Ovary (tissue), 9 donors: Measurements from ENCODE around the gene MRPL2. TPM values are rescaled to one million over a fixed set of nuclear protein-coding genes. Genes with fewer than 3 reads are reported as not detected.

Experiments used
- DNase-seq, 5 donors: peaks; one replicate each; pipeline ENCODE4 v3.0.0-alpha.2; 2019 to 2020
- H3K27ac ChIP-seq, 2 donors: fragments of 200-600 bp; one replicate each; pipeline versions ENCODE4 v1.5.1 to v1.8.0; 2019 to 2022
- H3K27me3 ChIP-seq: fragments of 200-600 bp; one replicate; pipeline ENCODE4 v1.8.0; 2022
- H3K36me3 ChIP-seq: fragments of 200-600 bp; sonication (generic); one replicate; pipeline ENCODE4 v1.5.1; 2019
- H3K4me1 ChIP-seq: one replicate; pipeline ENCODE4 v1.8.1; 2013; ENCODE audit warnings: mild to moderate bottlenecking, moderate library complexity; ENCODE audit not compliant: insufficient read depth
- H3K4me3 ChIP-seq: fragments of 200-600 bp; sonication (generic); one replicate; pipeline ENCODE4 v1.5.1; 2017
- H3K9me3 ChIP-seq, 2 donors: fragments of 200-600 bp in 1 of 2; sonication (generic) in 1 of 2; one replicate each; pipeline versions ENCODE4 v1.5.1 to v1.8.1; 2013 to 2019; ENCODE audit warnings: mild to moderate bottlenecking in 1 of 2, moderate library complexity in 1 of 2
- CTCF ChIP-seq, 3 donors: fragments of 450-650 bp in 2 of 3; fragments of 200-600 bp in 1 of 3; IDR thresholded peaks; one replicate each; pipeline versions ENCODE4 v1.5.1 to v1.8.0; 2016 to 2022; ENCODE audit warnings: antibody characterized with exemption in 3 of 3, mild to moderate bottlenecking in 1 of 3
- EP300 ChIP-seq: sonication (generic); formaldehyde crosslinking; IDR thresholded peaks from one replicate; pipeline ENCODE4 v1.6.1; 2017; ENCODE audit warnings: antibody characterized with exemption
- POLR2A ChIP-seq: fragments of 450-650 bp; IDR thresholded peaks from one replicate; pipeline ENCODE4 v1.6.1; 2017; ENCODE audit warnings: antibody characterized with exemption, mild to moderate bottlenecking, moderate library complexity
- WGBS, 3 donors: extraction: QIAGEN DNeasy Blood & Tissue Kit in 1 of 3; methylation state at CpG; one replicate each; pipeline versions ENCODE4 v1.1.5 to v1.1.7; 2013 to 2017; 5-methylcytosine and 5-hydroxymethylcytosine counted together
- intact Hi-C, 4 donors: fragments of 100-400 bp; cut with DNase I; formaldehyde crosslinking; loops; one replicate each; pipeline versions ENCODE4 v1.11.0 to v1.15.1; 2022 to 2023
- polyA plus RNA-seq, 2 donors: library from polyadenylated mRNA; stranded (reverse); fragments of 200-250 nt in 1 of 2; fragments of 350-450 nt in 1 of 2; fragmentation: Illumina TruSeq in 1 of 2; extraction: RNeasy Lipid Tissue Mini Kit (QIAGEN cat#74804) in 1 of 2; gene quantifications; one replicate each; pipeline ENCODE4 v1.2.3, GENCODE V29; 2013 to 2014
- total RNA-seq, 7 donors: library from RNA; depleted of rRNA in 2 of 7; stranded (reverse); fragments of >200 nt in 2 of 7; fragmentation: NEBNext Ultra II Directional in 3 of 7; extraction: Animal tissue kit (Norgen Biotek cat#: 25700) in 3 of 7; gene quantifications; one replicate each; pipeline versions ENCODE4 v1.1.0 to v1.2.4, GENCODE V29; 2016 to 2023
- donor health status: DM: no; HTN: no; CAD: no; lungs with moderate emphysema.
- donor health status: DM: no; HTN: no; CAD: no.
- donor health status: Bipolar disorder and iron deficiency.
- donor health status: DM: yes; HTN: yes; CAD: no.
- donor health status: DM: no; HTN: no; CAD: no.
- donor health status: DM: yes; HTN: yes; CAD: no.

MRPL2 gene
- total and polyA plus RNA-seq, 9 donors, result 11.5 to 56.7 (median 47.3) TPM

- peak overlapping the region; percentile 65 for H3K4me3 ChIP-seq
- H3K36me3 ChIP-seq, result no peaks in the 10 kb centered on the region
- H3K4me1 ChIP-seq, result peaks cover 12% of the 10 kb centered on the region
- peak overlapping the region in 1 of 2 donors; percentile 4 for H3K27ac ChIP-seq
- intact Hi-C loops, result loop anchor here in 2 of 4 donors (10.0 kb wide), 1 partner anchor 110 kb away; no protein-coding TSS in a partner anchor
- no peaks in the 10 kb centered on the region for H3K27me3 ChIP-seq
- DNase-seq, result no peak
- no peaks in the 10 kb centered on the region for H3K9me3 ChIP-seq
- WGBS, 3 donors, result 0 to 2% (median 0%) methylated on average over 7 of the region's 7 CpGs
- TF ChIP-seq CTCF (IDR thresholded peaks at IDR 0.05) (no peak), EP300 (no peak), POLR2A (no peak)
Measured at GRCh38 chr6:43014434-43014909, 44.8 kb downstream of the MRPL2 start.

- 0 to 1% (median 0%) methylated on average over 37 to 51 of the region's 51 CpGs for WGBS, 3 donors
- TF ChIP-seq EP300 (no peak), POLR2A (peak; percentile 29), CTCF (IDR thresholded peaks at IDR 0.05) (no peak)
- no peaks in the 10 kb centered on the region for H3K9me3 ChIP-seq
- peak within 1 kb of the TSS; percentile 11 to 65 for H3K27ac ChIP-seq
- peak; percentile 99 to 100 (median 99) for DNase-seq
- H3K4me3 ChIP-seq, result peak within 1 kb of the TSS; percentile 73
- intact Hi-C loops, result loop anchor here in 2 of 4 donors (10.0 kb wide), 1 partner anchor 109 kb away; no protein-coding TSS in a partner anchor
- no peaks in the 10 kb centered on the region for H3K27me3 ChIP-seq
- H3K4me1 ChIP-seq, result peaks cover 12% of the 10 kb centered on the region
- H3K36me3 ChIP-seq, result no peaks in the 10 kb centered on the region
Measured at GRCh38 chr6:43013843-43014433, 45.3 kb downstream of the MRPL2 start, which contains the start of the genes KLHDC3 and MEA1. Gene KLHDC3, plus strand, starts transcription at chr6:43014249. Its CDS starts 2,944 bp downstream, at chr6:43017193. Gene MEA1, minus strand, starts transcription at chr6:43013946. Its CDS starts 133 bp downstream, at chr6:43013813.

GRCh38 chr6:43013097-43013842 lies 46.0 kb downstream of the MRPL2 start:
- WGBS, 3 donors, result 1 to 3% (median 2%) methylated on average over 25 of the region's 25 CpGs
- Histone ChIP-seq H3K4me1 (peaks cover 12% of the 10 kb centered on the region), H3K27ac (peak overlapping the region; percentile 11 to 65), H3K27me3 (no peaks in the 10 kb centered on the region), H3K9me3 (no peaks in the 10 kb centered on the region), H3K36me3 (no peaks in the 10 kb centered on the region), H3K4me3 (peak overlapping the region; percentile 73)
- TF ChIP-seq CTCF (IDR thresholded peaks at IDR 0.05) (no peak), POLR2A (no peak), EP300 (no peak)
- intact Hi-C loops, result loop anchor here in 2 of 4 donors (10.0 kb wide), 1 partner anchor 108 kb away; no protein-coding TSS in a partner anchor
- DNase-seq, result no peak

- no peaks in the 10 kb centered on the region for H3K36me3 ChIP-seq
- H3K4me3 ChIP-seq, result no peak overlapping the region
- H3K27me3 ChIP-seq, result no peaks in the 10 kb centered on the region
- 68 to 77% (median 76%) methylated on average over 6 of the region's 6 CpGs for WGBS, 3 donors
- peaks cover 12% of the 10 kb centered on the region for H3K4me1 ChIP-seq
- no peak overlapping the region for H3K27ac ChIP-seq
- DNase-seq, result no peak
- no peaks in the 10 kb centered on the region for H3K9me3 ChIP-seq
- intact Hi-C loops, result loop anchor here in 2 of 4 donors (10.0 kb wide), 1 partner anchor 108 kb away; no protein-coding TSS in a partner anchor
- TF ChIP-seq CTCF (IDR thresholded peaks at IDR 0.05) (no peak), POLR2A (no peak), EP300 (no peak)
Measured at GRCh38 chr6:43012364-43012763, 46.9 kb downstream of the MRPL2 start.
